ENCODE data around the gene GNB5.
"Not testable (repeated sequence)": the region's sequence is repeated elsewhere in the genome, so short reads cannot be mapped to it uniquely, and the experiment has no call there.

Gene GNB5

DNA sequence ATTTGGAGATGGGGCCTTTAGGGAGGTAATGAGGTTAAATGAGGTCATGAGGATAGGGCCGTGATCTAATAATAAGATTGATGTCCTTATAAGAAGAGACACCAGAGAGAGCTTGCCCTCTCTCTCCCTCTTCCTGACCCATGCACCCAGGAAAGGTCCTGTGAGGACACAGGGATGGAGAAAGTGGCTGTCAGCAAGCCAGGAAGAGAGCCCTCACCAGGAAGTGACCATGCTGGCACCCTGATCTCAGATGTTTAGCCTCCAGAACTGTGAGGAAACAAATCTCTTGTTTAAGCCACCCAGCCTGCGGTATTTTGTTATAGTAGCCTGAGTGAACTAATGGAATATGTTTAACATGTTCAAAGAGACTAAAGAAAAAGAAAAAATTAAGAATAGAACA, 15.3 kb upstream of the GNB5 start:
- no peak for DNase-seq

DNA sequence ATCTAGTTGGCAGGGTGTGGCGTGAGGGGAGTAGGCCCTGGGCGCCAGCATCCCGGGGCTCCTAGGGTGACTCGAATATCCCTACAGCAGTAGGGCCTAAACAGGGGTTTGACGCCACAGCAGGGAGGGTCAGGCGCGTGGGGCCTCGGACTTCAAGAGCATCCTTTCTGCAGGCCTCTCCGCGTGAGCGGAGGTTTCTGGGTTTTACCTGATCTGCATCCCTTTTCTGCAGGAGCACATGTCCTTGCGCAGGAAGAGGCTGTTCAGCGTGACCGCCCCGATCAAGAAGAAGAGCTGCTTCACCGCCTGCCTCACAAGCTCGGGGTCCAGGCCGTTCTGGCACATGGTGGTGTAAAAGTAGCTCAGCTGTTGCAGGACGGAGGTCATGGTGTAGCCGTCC, 13.5 kb upstream of the GNB5 start:
- DNase-seq, result no peak

DNA sequence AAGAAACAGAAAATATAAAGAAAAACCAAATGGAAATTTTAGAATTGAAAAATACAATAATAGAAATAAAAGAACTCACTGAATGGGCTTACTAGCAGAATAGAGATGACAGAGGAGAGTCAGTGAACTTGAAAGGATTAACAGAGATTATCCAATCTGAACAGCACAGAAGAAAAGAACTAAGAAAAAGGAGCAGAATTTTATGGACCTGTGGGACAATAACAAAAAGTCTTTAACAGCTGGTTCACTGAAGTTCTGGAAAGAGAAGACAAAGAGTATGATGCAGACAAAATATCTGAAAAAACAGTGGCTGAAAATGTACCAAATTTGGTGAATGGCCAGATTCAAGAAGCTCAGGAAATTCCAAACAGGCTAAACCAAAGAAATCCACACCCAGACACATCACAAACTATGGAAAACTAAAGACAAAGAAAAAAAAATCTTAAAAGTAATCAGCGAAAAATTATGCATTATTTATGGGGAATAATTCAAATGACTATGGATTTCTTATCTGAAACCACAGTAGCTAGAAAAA, 9.7 kb upstream of the GNB5 start:
- no peak for DNase-seq

DNA sequence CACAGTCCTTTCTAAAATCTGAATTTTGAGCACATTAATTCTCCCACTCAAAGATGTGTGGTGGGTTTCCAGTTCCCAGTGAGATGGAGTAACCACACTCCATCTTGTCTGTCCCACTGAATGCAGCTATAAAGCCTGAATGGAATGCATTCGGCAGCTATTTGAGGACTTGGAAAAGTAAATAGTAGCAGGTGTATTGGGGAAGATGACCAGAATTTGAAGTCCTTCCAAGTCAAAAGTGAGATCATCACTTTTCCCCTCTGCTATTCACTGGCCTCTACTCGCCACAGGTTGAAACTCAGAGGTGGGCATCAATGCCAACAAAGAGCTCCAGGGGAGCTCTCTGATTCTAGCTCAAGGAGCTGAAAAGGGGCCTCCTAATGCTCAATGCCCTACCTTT, 8.1 kb upstream of the GNB5 start:
- no peak for DNase-seq

DNA sequence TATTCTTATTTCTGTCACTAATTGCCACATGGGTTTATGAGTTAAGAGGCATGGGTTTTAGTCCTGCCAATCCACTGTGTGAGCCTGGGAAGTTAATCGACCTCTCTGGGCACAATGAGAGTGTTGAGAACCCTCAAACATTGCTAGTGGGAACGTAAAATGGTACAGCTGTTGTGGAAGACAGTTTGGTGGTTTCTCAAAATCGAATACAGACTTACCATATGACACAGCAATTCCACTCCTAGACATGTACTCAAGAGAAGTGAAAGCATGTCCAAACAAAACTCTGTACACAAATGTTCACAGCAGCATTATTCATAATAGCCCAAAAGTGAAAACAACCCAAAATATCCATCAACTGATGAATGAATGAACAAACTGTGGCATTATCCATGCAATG, 5.7 kb upstream of the GNB5 start:
- DNase-seq, result no peak

DNA sequence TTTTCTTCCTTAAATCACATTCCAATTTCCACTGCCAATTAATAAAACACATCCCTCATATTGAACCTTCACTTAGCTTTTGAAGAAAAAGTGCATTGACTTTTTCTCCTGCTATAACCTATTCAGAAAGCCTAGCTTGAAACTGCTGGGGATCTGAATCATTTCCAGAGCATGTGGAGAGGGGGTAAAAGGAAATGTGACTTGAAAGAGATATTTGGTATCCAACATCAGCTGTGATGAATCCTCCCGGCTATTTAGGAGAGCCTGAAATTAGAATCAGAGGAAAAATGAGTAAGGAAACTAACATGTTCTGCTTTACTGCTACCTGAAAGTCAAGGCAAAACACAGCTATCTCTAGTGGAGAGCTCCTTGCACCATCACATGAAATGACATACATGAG, 2.6 kb upstream of the GNB5 start:
- no peak for DNase-seq

DNA sequence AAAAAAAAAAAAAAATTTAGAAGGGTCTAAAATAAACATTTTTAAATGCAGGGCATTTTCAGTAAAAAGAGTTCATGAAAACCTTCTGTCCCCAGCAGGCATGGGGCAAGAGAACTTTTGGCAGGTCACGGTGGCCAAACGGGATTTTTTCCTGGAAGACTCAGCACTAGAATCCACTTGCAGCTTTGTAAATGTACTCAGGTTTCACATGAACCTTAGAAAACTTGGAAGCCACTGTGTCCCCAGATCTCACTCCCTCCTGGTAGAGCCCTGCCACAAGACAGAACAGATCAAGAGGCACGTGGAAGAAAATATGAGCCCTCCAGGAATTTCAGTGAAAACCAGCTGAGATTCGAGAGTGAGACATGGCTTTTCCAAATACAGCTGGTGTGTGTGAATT, 2.1 kb upstream of the GNB5 start:
- no peak for DNase-seq

DNA sequence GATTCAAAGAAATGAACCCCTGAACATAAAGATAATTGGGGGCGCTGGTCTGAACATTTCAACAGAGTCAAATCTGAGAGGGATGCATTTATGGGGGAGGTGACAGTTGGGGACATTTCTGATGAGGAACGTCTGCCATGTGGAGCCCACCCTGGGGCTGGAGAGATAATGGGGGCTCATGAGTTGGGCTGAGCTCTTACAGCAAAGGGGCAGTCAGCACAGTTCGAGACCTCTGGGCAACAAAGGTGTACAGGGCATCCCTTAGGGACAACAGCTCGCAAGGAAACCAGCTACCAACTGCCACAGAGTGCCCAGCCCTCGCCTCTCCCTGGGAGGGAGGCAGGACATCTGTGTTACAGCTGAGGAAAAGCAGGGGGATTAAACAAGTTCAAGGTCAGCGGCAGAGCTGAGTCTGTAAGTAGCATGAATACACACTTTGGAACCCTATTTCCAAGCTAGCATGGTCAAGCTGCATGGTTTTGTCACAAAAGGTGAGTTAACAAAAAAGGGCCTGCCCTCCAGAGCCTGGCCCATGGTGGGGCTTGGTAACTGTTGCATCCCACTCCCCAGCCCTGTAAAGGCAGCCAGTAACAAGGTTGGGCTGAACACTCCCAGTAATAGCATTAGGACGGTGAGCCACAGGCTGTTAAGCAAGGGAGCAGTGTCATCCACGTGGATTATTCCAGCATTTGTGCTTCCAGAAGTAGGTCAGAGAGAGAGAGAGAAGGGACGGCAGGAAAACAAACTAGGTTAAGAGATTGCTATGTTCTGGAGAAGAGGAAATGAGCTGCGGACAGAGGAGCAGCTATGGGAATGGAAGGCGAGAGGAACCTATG, 4.3 kb downstream of the GNB5 start:
- no peak for DNase-seq

DNA sequence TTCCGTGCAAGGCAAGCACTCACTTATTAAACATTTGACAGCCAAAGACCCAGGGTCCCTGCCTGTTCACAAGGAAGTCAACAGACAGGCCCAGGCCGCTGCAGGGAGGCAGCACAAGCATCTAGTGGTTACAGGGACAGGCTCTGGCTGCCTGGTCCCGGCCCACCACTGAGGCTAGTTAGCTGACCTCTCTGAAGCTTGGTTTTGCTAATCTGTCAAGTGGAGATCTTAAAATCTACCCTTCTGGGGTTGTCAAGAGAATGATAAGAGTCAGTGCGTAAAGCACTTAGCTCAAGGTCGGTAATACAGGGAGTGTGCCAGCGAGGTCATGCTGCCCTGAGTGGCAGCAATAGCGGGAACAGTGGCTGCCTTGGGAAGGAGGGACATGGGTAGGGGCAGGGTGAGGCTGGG, 6.0 kb downstream of the GNB5 start:
- DNase-seq, result no peak

DNA sequence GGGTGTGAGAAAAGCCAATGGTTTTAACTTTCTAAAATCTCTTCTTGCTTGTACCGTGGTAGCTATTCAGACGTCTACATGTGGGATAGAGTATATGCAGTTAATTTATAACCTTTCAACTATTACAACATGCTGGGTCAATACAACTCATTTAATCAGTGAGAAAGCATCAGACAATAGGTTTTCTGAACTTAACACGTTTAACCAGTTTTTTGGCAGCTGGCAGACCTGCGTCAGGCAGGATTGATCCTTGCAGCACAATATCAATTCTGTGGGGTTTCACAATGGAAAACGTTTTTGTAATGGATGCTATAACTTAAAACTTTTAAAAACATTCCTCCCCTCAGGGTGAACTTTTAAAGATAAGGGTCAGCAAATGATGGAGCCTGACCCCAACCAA, 6.5 kb downstream of the GNB5 start:
- DNase-seq, result no peak

DNA sequence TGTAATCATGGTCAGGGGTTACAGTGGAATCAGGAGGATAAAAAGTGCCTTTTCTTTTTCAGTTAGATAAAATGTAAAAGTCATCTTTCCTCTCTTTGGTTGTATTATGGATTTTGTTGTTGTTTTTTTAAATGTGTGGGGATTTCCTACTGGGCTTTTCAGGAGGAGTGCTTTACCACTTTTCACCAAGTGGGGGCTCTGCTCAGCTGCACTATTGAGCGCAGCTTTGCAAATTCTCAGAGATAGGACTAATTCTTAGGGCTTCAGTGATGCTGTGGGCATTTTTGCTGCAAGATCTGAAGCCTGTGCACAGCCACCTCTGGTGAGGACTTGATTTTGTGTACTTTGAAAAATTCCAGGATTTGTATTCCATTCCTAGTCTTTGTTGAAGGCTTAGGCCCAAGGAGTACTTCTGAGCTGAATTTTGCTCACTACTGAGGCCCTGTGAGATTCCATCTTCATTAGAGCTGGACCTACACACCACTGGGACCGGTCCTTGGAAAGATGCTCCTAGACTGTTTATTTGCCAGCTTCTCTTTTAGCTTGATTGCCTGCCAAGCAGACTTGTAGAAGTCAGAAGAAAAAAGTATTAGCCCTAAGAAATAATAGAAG, 7.5 kb downstream of the GNB5 start:
- no peak for DNase-seq

DNA sequence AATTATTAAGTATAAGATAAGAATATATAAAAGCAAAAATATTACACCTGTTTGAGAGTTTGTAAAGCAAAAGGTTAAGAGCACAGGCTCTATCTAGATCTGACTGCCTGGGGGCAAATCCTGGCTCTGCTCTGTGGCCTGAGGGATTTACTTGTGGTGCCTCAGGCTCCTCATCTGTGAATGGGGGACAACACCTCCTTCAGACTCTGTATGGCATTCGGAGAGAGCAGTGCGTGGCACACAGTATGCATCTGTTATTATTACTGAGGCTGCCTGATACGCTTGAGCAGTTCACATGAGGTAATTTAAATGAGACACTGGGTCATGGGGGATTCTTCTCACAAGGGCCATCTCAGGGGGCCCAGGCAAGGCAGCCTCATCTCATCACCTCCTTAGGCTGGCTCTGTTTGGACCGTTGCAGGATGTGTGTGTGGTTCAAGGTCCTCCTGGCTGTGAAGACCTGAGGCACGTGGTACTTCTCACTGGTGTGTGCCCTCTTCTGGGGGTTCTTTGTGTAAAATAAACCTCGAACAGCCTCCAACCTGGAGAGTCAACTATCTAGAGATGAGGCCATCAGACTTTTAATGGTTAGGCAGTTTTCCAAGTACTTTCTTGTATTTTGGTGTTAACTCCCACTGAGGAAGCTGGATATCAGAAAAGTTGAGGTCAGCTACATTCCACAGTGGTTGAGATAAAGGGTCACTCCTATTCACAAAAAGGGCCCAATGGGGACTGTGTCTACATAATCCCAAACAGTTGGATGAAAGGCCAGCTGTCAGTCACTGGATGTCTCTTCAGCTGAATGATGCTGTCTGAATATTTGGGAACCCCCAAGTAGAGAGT, 9.0 kb downstream of the GNB5 start:
- no peak for DNase-seq

DNA sequence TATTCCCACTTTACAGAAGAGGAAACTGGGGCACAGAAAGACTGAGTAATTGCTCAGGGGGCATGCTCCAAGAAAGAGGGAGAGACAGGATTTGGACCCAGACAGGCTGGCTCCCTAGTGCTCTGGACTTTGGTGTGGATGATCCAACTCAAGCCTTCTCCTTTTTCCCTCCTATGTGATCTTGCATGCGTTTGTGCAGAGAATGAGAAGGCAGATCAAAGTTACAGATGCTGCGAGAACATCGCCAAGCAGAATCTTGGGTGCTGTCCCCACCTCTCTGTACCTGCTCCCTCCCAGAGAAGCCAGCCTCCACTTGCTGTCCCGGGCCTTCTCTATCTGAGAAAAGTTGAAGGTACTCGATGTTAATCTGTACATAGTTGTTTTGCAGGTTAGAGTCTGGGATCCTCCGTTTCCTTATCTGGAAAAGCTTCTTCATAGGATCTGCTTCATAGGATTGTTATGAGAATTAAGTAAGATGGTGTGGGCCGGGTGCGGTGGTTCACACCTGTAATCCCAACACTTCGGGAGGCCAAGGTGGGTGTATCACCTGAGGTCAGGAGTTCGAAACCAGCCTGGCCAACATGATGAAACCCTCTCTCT, 10.2 kb downstream of the GNB5 start:
- DNase-seq, result no peak

DNA sequence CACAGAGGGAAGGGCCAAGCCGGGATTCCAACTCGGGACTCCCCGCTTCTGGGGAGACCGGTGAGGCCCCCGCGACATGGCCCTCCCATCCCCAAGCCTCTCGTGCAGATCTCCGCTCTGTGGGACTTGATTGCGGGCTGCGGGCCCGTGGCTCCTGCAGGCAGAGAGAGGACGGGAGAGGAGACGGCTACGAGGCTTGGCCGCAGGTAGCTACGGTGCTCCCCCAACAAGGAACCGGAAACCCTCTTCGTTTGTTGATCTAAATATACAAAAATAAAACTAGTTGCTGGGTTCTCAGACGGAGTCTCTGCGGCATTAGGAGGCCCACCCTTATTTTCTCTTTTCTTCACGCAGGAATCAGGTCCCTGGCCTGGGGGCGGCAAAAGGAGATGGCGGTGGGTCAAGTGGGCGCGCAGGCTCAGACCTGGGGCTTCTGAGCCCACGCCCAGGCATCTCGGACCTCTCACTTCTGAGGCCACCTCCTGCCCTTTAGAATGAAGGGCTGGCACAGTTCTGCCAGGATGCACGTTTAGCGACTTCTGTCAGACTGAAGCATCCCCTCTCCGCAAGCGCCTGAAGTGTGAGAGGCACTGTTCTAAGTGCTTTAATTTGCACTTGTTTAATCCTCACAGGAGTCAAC, 10.9 kb downstream of the GNB5 start:
- peak; percentile 50 for DNase-seq

DNA sequence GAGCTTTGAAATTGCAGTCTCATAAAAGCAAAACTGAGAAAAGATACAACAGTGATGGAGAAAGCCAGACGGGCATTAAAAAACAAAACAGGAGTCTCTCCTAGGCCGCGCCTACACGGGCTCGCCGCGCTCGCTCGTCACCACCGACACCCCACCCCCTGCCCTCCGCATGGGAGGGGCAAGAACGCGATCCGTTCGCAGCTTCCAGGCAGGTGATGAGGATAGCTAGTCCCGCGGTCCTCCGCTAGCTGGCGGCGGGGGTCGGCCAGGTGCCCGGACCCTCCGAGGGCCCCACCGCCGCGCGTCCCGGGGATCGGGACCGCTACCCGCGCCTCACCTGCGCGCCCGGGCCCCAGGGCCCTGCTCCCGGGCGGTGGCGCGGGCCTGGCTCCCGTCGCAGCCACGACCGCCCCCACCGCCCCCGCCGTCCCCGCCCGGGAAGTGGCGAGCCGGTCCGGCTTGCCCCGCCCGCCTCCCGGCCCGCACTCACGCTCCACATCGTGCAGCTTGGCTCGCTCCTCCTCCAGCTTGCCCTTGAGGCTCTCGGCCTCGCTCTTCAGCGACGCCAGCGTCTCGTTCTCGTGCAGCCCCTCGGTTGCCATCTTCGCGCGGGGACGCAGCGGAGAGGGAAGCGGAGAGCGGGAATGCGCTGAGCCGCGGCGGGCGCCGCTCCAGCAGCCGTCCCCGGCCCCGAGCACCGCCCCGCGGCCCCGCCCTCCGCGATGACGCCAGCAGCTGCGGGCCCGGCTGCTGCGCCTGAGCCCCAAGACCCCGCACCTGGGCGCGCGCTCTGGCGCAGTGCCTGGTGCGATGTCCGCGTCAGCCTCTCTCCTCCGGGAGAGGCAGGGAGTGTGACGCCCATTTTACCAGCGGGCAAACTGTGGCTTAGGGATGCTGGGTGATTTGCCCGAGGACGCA, 11.7 kb downstream of the GNB5 start:
- peak; percentile 88 for DNase-seq

DNA sequence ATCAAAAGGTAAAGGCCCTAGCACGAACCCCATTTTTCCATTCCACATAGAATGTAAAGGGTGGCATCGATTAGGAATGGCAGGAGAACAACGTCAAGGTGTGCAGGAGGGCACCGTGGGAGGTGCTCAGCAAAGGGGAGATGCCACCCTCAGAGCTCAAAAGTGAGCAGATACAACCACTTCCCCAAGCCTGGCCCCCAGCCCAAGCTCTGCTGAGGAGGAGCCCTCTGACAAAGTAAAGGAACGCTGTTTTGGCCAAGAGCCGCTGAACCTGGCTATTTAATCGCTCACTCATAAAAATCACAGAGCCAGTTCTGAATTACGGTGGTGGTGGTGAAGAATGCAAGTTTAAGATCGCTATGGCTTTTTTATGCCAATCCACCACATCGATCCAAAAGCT, 12.4 kb downstream of the GNB5 start:
- DNase-seq, result no peak

DNA sequence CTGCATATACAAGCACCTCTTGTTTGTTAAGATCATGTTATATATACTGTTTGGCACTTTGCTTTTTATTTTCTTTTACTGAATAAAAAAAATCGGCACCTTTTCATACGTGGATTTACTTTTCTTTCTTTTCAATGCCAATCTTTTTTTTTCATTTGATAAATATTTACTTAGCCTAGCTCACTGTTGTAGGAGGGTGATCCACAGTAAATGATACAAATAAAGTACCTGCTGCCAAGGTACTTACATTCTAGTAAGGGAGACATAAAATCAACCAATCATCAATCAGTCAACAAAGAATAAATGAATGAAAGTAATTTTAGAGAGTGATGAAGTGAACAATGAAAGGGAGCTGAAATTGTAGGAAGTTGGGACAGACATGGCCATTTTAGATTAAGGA, 18.3 kb downstream of the GNB5 start:
- no peak for DNase-seq

DNA sequence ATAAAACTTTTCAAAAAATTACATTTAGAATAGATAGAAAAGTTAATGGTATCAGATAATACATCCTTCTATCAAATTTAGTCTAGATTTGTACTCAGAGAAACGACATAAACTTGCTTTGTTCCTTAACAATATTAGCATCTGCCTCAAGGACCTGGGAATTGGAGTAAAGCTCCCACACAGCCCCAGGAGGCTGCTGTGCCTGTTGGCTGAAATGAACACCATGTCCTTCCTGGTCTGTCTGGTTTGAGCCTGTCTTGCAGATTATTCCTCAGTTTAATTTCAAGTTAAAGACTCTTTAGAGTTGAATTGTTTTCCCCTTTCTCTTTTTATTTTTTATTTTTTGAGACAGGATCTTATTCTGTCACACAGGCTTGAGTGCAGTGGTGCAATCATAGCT, 19.4 kb downstream of the GNB5 start:
- DNase-seq, result no peak

DNA sequence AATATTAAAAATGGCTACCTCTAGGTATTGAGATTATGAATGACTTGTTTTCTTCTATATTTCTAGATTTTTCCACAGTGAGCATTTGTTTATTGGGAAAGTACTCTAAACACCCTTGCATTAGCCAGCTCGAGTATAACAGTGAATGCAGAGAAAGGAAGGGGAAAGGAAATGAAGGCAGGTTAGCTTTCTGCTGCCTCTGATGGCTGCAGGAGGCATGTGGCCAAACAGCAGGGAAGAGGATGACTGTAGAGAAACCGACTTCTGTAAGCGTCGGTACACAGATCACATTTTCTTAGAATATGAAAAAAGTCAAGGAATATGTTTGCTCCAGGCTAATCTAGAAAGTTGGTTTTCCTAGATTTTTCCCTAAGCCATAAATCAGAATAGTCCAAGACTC, 19.8 kb downstream of the GNB5 start:
- DNase-seq, result no peak

DNA sequence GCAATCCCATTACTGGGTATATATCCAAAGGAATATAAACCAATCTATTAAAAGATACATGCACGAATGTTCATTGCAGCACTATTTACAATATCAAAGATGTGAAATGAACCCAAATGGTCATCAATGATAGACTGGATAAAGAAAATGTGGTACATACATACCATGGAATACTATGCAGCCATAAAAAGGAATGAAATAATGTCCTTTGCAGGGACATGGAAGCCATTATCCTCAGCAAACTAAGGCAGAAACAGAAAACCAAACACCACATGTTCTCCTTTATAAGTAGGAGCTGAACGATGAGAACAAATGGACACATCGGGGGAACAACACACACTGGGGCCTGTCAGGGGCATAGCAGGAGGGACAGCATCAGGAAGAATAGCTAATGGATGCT, 21.0 kb downstream of the GNB5 start:
- not testable (repeated sequence) for DNase-seq

DNA sequence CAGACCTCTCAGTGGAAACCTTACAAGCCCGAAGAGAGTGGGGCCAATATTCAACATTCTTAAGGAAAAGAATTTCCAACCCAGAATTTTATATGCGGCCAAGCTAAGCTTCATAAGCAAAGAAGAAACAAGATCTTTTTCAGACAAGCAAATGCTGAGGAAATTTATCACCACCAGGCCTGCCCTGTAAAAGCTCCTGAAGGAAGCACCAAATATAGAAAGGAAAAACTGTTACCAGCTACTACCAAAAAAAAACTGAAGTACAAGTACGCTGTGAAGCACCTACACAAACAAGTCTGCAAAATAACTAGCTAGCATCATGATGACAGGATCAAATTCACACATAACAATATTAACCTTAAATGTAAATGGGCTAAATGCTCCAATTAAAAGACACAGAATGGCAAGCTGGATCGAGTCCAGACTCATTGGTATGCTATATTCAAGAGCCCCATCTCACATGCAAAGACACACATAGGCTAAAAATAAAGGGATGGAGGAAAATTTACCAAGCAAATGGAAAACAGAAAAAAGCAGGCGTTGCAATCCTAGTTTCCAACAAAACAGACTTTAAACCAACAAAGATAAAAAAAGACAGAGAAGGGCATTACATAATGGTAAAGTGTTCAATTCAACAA, 25.6 kb downstream of the GNB5 start:
- not testable (repeated sequence) for DNase-seq
